DMS153 treated with DMSO at 0.1 percent for 48 hours (cell line): Measurements from ENCODE around the gene CARD19.

Source experiments
- DNase-seq: peaks from one replicate; lab custom pipeline; 2025; ENCODE audit not compliant: unreplicated experiment; lab: John Stamatoyannopoulos, UW

CARD19 gene

DNA sequence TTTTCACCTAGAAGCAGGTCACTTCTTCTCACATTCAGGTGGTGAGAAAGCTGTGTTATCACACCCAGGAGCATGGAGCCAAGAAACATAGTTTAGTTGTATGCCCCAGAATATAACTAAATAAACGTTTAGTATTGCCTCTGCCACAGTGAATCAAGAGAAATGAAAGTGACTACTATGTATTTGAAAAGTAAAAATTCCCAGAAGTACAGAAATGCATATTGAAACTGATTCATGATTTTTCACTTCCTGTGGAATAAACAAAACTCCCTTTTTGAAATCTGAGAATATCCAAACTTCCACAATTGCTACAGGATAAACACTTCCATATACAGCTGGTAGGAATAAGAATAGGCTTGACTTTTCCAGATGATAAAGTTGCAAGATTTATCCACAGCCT, 53.3 kb downstream of the CARD19 start:
- DNase-seq = no peak

GRCh38 chr9:93151097-93151784, 55.2 kb downstream of the CARD19 start:
- DNase-seq = no peak

- peak; percentile 38 for DNase-seq
Measured at GRCh38 chr9:93154293-93154903, 58.4 kb downstream of the CARD19 start.

DNA sequence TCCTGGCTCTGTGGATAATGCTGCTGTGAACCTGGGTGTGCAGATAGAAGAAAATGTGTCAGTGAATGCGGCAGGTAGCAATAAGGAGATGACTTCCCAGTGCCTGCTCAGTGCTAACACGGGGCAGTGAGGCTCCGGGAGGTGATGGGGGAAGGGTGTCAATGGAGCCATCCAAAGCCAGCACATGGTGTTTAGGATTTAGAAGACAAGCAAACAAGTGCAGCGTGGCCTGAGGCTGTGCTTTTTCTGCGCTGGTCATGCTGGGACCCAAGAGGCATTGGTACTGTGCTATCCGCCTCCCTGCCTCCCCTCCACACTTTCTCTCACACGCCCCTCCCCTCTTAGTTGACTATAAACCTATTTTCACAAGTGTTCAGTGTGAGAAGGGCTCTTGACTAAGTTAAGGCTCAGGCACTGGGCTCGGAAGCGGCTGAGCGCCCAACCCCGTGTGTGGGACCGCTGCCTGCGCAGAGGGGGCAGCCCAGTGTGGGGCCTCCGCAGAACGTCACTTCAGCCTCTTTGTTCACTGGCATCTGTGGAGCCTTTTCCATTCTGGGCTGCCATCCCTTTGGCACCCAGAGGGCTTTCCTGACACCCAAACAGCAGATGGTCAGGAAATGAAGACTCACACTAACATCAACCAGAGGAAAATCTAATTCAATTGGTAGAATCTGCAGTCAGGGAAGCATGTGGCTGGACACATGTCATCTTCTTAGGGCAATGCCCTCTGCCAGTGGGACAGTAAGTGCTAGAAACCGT, 59.9 kb downstream of the CARD19 start:
- no peak for DNase-seq

DNA sequence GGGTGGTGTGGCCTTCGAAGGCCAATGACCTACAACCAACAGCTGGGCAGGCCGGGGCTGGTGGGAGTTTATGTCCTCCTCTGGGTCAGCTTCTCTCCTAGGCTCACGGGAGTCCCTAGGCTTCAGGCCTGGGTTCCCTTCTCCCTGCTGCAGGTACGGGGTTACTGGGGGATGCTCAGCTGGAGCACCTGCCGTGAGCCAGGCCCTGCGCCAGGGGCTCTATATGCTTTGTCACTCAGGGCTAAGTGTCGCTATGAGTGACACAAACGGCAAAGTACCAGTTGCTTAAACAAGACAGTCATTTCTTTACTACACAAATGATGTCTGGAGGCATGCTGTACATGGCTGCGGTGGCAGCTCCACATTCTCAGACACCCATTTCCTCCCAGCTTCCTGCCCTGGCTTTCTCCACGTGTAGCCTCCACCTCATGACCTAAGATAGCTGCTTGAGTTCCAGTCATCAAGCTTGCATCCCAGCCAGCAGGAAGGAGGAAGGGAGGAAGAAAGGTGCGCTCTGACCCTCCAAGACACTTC, 60.5 kb downstream of the CARD19 start:
- DNase-seq = no peak

DNA sequence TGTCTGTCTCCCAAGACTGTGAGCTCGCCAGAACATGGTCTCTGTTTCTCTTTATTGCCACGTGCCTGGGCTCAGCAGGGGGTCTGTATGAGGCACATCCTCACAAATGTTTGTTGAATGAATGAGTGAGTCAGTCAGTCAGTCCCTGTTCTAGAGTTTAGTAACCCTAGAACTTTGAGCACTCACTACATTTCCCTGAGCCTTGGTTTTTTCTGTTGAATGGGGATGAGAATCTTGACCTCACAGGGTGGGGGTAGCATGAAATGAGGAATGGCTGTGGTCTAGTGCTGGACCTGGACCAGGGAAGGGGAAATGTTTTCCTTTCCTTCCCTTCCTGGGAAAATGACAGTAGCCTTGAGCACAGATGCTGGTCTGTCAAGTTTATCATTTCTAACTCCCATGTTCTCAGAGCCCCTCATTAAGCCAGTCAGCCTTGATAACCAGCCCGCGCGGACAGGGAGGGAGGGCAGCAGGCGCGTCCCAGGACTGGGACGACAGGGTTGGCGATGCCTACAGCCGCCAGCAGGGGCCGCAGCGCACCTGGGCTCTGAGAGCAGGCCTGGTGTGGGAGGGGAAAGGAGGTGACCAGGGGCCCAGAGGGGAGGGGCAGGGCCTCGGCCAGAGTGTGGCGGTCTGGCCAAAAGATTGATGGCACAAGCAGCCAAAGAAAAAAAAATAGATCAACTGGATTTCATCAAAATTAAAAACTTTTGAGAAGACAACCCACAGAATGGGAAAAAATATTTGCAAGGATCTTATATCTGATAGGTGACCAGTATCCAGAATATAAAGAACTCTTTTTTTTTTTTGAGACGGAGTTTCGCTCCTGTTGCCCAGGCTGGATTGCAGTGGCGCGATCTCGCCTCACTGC, 63.8 kb downstream of the CARD19 start:
- peak; percentile 52 for DNase-seq

DNA sequence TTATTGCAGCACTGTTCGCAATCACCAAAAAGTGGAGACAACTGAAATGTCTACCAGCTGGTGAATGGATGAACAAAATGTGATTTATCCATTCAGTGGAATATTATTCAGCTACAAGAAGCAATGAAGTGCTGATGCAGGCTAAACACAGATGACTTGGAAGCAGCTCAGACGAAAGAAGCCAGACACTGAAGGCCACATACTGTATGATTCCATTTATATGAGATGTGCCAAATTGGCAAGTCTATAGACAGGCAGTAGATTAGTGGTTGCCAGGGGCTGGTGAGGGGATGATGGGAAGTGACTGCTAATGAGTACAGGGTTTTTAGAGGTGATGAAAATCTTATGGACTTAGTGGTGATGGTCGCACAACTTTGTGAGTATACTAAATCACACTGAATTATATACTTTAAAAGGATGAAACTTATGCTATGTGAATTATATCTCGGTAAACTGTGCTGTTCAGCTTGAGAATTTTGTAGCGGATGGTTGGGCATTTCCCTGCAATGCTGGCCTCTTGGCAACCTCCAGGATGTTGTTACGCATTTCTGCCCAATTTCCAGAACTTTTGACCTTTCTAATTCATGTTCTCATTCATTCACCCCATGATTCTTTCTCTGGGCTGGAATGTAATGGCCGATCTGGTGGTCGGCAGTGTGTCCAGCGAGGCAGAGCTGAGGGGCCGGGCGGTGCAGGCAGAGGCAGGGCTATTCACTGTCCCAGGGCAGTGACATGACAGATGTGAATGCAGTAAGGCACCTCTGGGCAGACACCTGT, 66.0 kb downstream of the CARD19 start:
- DNase-seq = no peak
